NOMO-1 treated with DMSO at 0.1 percent for 48 hours (cell line): ENCODE measurements around the gene CYP26A1.

ENCODE experiments used
- DNase-seq: peaks from one replicate; lab custom pipeline; 2025; ENCODE audit not compliant: unreplicated experiment; lab: John Stamatoyannopoulos, UW

CYP26A1 gene

GRCh38 chr10:93064874-93065660 is 8.6 kb upstream of the CYP26A1 start:
- no peak for DNase-seq

DNA sequence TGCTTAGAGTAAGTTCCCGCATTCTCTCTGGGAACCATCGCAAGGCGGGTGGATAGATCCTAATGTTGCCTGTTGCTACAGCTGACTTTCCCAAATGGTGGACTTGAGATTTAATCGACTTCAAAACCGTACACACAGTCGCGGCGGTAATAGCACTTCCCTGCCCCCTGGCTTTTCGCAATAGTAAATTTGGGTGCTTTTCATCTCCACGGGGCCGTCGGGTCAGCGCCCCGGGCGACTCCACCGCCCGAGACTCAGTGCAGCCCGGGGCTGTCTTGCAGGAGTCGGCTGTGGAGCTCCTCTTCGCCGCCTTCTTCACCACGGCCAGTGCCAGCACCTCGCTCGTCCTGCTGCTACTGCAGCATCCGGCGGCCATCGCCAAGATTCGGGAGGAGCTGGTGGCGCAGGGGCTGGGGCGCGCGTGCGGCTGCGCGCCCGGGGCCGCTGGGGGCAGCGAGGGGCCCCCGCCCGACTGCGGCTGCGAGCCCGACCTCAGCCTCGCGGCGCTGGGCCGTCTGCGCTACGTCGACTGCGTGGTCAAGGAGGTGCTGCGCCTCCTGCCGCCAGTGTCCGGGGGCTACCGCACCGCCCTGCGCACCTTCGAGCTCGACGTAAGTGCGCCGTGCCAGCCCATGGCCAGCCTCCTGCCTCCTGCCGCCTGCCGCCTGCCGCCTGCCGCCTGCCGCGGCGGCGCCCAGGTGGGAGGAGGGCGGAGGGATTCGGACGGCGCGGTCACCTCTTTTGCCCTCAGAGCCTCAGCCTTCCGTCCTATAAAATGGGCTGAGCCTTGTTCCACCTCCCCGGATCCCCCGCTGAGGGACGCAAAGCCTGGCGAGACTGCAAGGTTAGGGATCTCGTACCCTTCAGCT is 7.8 kb upstream of the CYP26A1 start:
- DNase-seq, result no peak

GRCh38 chr10:93066544-93066913 is 7.2 kb upstream of the CYP26A1 start:
- no peak for DNase-seq

GRCh38 chr10:93067443-93068365 is 6.0 kb upstream of the CYP26A1 start:
- DNase-seq, result no peak

- DNase-seq, result no peak
Measured at GRCh38 chr10:93068411-93069244, 5.1 kb upstream of the CYP26A1 start.

DNA sequence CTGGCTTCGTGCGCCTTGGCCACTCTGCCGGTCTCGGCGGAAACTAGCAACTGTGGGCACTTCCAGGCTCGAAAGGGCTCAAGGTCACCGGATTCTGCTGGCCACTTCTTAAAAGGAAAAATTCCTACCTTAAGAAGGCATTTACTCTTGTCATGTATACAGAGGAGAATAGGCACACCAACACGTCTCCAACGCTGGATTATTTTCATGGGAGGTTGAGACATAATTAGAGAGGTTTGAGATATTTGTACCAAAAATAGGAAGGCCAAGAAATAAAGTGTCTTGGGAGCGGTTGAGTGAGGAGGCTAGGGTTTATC is 4.5 kb upstream of the CYP26A1 start:
- no peak for DNase-seq

DNA sequence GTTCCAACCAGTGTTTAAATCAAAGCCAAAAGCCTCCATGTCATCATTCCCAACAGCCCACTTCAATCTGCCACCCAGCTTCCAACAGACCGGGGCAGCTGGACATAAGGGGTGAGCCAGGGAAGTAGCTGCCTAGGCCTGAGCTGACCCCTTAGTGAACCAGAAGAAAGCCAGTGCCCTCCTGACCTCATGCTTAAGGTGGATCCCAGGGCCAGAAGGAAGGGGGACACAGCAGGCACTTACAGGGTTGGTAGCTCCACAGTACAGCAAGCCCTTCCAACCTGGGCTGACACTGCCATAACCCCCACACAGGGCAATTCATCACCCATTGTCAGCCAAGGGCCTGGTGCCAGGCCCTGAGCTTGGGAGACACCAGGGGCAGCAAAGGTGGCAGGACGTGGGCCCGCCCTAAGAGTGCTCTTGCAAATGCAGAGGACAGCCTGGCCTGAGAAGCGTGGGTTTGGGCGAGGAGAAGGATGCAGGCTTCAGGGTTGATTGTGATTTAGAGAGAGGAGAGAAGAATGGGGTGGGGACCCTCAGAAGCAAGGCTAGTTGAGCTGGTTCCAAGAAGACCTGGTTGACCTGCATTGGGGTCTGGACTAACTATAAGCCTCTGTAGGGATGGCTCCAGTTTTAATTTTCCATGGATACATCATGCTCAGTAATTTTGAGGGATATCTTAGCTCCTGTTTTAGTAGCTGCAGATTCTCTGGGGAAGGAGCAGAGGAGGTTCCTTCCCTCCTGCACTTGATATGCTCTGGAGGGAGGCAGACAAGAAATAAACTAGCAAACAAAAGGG is 3.1 kb upstream of the CYP26A1 start:
- no peak for DNase-seq

- no peak for DNase-seq
Measured at GRCh38 chr10:93071177-93071472, 2.6 kb upstream of the CYP26A1 start.

GRCh38 chr10:93071674-93072224 is 1.9 kb upstream of the CYP26A1 start:
- no peak for DNase-seq

DNA sequence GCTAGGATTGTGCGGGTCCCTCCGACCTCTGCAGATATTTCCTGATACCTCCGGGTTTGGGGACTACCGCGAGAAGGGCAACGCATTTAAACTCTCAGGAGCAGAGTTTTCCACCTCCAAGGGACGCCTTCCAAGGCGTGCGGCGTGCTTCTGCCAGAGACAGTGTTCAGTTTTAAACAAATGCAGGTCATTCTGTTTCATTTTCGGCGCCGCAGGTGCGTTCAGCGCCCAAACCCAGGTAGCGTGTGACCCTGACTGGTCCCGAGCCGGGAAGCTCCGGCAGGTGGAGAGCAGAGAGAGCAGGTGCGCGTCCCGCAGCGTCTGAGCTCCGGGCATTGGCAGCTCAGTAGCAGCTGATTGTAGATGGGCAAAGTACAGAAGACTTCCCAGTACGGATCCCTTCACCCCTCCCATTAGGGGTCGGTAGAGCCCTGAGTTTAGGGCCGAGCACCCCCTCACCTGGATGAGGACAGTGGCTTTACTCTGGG is 1.4 kb upstream of the CYP26A1 start:
- DNase-seq, result no peak

- DNase-seq, result no peak
Measured at GRCh38 chr10:93072713-93073538, 767 bp upstream of the CYP26A1 start.

DNA sequence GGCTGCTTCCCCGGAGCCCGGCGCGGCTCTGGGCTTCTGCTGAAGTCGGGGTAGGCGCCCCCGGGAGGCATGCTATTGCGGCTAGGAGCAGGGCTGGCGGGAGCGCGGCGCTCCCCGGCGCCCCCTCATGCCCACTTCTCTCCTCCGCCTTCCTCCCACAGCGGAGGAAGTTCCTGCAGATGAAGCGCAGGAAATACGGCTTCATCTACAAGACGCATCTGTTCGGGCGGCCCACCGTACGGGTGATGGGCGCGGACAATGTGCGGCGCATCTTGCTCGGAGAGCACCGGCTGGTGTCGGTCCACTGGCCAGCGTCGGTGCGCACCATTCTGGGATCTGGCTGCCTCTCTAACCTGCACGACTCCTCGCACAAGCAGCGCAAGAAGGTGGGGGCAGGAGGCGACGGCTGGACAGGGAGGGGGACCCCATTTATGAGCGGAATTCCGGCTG is 479 bp downstream of the CYP26A1 start:
- DNase-seq, result peak; percentile 48

- DNase-seq, result no peak
Measured at GRCh38 chr10:93074597-93075368, 1.1 kb downstream of the CYP26A1 start.

GRCh38 chr10:93075369-93076221 is 1.9 kb downstream of the CYP26A1 start:
- no peak for DNase-seq

DNA sequence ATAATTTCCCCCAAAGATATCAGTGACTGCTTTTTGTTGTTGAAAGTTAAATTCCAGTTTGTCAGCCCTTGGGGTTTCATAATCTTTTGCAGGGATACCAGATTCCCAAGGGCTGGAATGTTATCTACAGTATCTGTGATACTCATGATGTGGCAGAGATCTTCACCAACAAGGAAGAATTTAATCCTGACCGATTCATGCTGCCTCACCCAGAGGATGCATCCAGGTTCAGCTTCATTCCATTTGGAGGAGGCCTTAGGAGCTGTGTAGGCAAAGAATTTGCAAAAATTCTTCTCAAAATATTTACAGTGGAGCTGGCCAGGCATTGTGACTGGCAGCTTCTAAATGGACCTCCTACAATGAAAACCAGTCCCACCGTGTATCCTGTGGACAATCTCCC is 3.2 kb downstream of the CYP26A1 start:
- DNase-seq, result no peak

- no peak for DNase-seq
Measured at GRCh38 chr10:93077860-93078337, 4.2 kb downstream of the CYP26A1 start.
